Transverse colon (tissue), 4 donors: ENCODE measurements around the gene SLF2. TPM values are rescaled to one million over a fixed set of nuclear protein-coding genes. Genes with fewer than 3 reads are reported as not detected.
"Not testable (repeated sequence)": the region's sequence is repeated elsewhere in the genome, so short reads cannot be mapped to it uniquely, and the experiment has no call there.

Experiments used
- DNase-seq: peaks from one replicate; pipeline ENCODE4 v3.0.0-alpha.2; 2019
- H3K27ac ChIP-seq, 4 donors: fragments of 200-600 bp; sonication (generic); 2 replicates each; pipeline ENCODE4 v1.5.1; 2016 to 2018; ENCODE audit warnings: inconsistent platforms in 4 of 4
- H3K27me3 ChIP-seq: fragments of 200-600 bp; sonication (generic); 2 replicates; pipeline ENCODE4 v1.5.1; 2017; ENCODE audit warnings: inconsistent platforms
- H3K36me3 ChIP-seq, 4 donors: fragments of 200-600 bp; sonication (generic); 2 replicates each; pipeline ENCODE4 v1.5.1; 2017 to 2019; ENCODE audit warnings: inconsistent platforms in 4 of 4
- H3K4me1 ChIP-seq, 4 donors: fragments of 200-600 bp; sonication (generic); 2 replicates each; pipeline ENCODE4 v1.5.1; 2017 to 2020; ENCODE audit warnings: inconsistent platforms in 4 of 4
- H3K4me3 ChIP-seq, 4 donors: fragments of 200-600 bp; sonication (generic); 1 replicate in 1 of 4; 2 replicates in 3 of 4; pipeline versions ENCODE4 v1.5.1 to v1.6.1; 2017 to 2019; ENCODE audit warnings: inconsistent platforms in 4 of 4
- H3K9me3 ChIP-seq, 2 donors: fragments of 200-600 bp; sonication (generic); 2 replicates each; pipeline ENCODE4 v1.5.1; 2017 to 2019; ENCODE audit warnings: inconsistent platforms in 2 of 2
- EP300 ChIP-seq: sonication (generic); formaldehyde crosslinking; IDR thresholded peaks from one replicate; pipeline ENCODE4 v1.6.1; 2017; ENCODE audit warnings: antibody characterized with exemption, low read depth
- POLR2A ChIP-seq: fragments of 450-650 bp; IDR thresholded peaks from one replicate; pipeline ENCODE4 v1.6.1; 2016; ENCODE audit warnings: antibody characterized with exemption, mild to moderate bottlenecking, moderate library complexity
- POLR2AphosphoS5 ChIP-seq, 3 donors: sonication (generic); formaldehyde crosslinking; IDR thresholded peaks; one replicate each; pipeline ENCODE4 v1.6.1; 2016; ENCODE audit warnings: antibody characterized with exemption in 3 of 3
- WGBS, 2 donors: methylation state at CpG; one replicate each; pipeline ENCODE4 v1.1.5; 2018; ENCODE audit warnings: low coverage in 1 of 2; 5-methylcytosine and 5-hydroxymethylcytosine counted together
- in situ Hi-C, 4 donors: fragments of 200-750 bp; cut with MboI; loops; one replicate each; pipeline versions ENCODE4 v1.15.0 to v1.15.1; 2017; ENCODE audit warnings: low sequenced_read_pairs in 3 of 4, low pct_ligation_motif_present in 1 of 4, low pct_unique_long_range_greater_than_20kb in 1 of 4
- intact Hi-C: fragments of 100-400 bp; cut with DNase I; formaldehyde crosslinking; loops from one replicate; pipeline ENCODE4 v1.15.1; 2023; ENCODE audit warnings: low total_unique reads
- total RNA-seq, 4 donors: library from RNA; depleted of rRNA; stranded (reverse); fragments of >200 nt; gene quantifications; one replicate each; pipeline ENCODE4 v1.1.0, GENCODE V29; 2016
- TF ChIP-seq, protein P1 (sequence below), 5 experiments: fragments of 200-600 bp in 3 of 5; fragments of 450-650 bp in 2 of 5; sonication (generic) in 3 of 5; IDR thresholded peaks; 1 replicate in 2 of 5; 2 replicates in 3 of 5; pipeline ENCODE4 v1.5.1; 2016 to 2017; ENCODE audit warnings: antibody characterized with exemption in 5 of 5, inconsistent platforms in 3 of 5, mild to moderate bottlenecking in 2 of 5, moderate library complexity in 1 of 5

Gene SLF2
- total RNA-seq, 4 donors from 2014 or later = 25.4 to 55.1 (median 33.1) TPM

DNA sequence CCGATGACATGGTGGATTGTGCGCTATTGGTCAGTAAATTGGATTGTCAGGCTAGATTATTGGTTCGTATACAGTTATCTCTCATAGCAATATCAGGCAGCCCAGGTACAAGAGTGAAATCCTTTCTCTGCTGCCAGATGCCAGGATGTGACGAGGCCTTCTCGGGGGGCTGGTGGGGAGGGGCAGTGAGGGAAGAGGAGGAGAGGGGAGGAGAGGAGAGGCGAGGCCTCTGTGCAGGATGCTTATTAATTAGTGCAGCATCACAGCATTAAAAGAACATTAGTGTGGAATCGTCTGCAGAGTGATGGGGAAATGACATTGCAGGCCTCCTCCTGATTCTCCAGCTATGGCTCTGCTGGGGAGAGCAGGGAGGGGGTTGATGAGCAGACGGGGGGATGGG, 30.5 kb upstream of the SLF2 start:
- 79 to 82% methylated on average over 6 to 8 of the region's 8 CpGs for WGBS, 2 donors
- no peak overlapping the region for H3K27ac ChIP-seq
- DNase-seq = no peak
- TF ChIP-seq POLR2A (no peak), EP300 (no peak), POLR2AphosphoS5 (IDR thresholded peaks at IDR 0.05) (no peak)
- TF ChIP-seq, protein P1, sequence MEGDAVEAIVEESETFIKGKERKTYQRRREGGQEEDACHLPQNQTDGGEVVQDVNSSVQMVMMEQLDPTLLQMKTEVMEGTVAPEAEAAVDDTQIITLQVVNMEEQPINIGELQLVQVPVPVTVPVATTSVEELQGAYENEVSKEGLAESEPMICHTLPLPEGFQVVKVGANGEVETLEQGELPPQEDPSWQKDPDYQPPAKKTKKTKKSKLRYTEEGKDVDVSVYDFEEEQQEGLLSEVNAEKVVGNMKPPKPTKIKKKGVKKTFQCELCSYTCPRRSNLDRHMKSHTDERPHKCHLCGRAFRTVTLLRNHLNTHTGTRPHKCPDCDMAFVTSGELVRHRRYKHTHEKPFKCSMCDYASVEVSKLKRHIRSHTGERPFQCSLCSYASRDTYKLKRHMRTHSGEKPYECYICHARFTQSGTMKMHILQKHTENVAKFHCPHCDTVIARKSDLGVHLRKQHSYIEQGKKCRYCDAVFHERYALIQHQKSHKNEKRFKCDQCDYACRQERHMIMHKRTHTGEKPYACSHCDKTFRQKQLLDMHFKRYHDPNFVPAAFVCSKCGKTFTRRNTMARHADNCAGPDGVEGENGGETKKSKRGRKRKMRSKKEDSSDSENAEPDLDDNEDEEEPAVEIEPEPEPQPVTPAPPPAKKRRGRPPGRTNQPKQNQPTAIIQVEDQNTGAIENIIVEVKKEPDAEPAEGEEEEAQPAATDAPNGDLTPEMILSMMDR (IDR thresholded peaks at IDR 0.05) = no peak
- no peaks in the 10 kb centered on the region for H3K27me3 ChIP-seq
- no peak overlapping the region for H3K4me3 ChIP-seq
- no peaks in the 10 kb centered on the region for H3K36me3 ChIP-seq
- H3K4me1 ChIP-seq = peaks cover 0 to 5% (median 0%) of the 10 kb centered on the region in 4 donors
- in situ Hi-C loops (no loop called here), intact Hi-C loops (no loop called here)
- H3K9me3 ChIP-seq = no peaks in the 10 kb centered on the region

DNA sequence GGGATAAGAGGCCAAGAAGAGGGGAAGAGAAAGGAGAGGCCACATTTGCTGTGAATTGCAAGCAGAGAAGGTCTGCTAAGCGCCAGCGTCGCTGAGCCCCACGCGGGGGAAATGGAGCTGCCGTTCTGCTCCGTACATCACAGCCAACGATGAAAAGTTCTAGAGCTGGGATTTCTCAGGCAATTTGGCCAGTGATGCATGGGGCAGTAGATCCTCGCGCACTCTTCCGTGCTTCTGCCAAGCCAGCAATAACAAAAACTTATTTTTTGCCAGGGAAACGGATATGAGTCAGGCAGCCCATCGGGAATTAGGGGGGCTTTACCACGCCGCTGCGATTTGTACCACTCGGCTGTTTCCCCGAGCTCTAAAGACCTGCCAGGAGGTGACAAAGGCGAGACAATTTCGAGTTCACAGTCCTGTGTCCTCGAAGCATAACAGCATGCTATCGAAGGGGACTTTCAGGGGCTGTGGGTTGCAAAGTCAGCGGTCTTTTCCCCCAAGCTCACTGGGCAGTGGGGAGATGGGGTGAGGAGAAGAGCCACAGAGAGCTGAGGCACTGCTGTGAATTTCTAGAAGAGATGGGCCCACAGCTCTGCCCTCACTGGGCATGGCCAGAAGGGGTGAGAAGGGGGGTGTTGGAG, 30.0 kb upstream of the SLF2 start:
- TF ChIP-seq POLR2A (no peak), POLR2AphosphoS5 (IDR thresholded peaks at IDR 0.05) (no peak), EP300 (no peak)
- TF ChIP-seq, protein P1 (IDR thresholded peaks at IDR 0.05) = no peak
- intact Hi-C loops (no loop called here), in situ Hi-C loops (no loop called here)
- Histone ChIP-seq H3K36me3 (no peaks in the 10 kb centered on the region), H3K4me1 (peaks cover 0 to 5% (median 0%) of the 10 kb centered on the region in 4 donors), H3K27me3 (no peaks in the 10 kb centered on the region), H3K9me3 (no peaks in the 10 kb centered on the region), H3K4me3 (no peak overlapping the region), H3K27ac (no peak overlapping the region)
- no peak for DNase-seq
- 71 to 76% methylated on average over 5 to 22 of the region's 23 CpGs for WGBS, 2 donors

DNA sequence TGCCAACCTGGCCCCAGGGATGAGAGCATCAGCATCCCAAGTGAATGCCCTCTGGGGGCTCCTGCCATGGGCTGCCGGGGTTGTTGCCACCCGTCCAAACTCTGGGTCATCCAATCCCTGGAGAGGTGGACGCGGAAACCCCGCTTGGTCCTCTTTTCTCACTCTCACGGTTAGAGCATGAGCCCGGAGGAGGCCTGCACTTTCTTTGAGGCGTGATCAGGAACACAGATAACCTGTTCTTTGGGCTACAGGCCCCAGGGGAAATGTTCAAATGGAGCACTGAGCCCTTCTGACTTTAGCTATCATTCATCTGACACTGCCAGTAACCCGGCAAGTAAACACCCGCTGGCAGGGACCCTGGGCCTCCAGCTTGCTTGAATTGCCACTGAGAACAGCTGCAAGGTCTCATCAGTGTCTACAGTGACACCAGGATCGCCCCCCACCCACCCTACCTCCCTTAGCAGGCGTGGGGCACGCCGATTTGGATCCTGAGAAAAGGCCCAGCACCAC, 29.4 kb upstream of the SLF2 start:
- no peaks in the 10 kb centered on the region for H3K4me1 ChIP-seq
- WGBS, 2 donors = 73% methylated on average over 14 of the region's 14 CpGs; no CpG with 5 or more reads in 1 of the 2 donors
- no peak overlapping the region for H3K27ac ChIP-seq
- no peak for DNase-seq
- H3K9me3 ChIP-seq = no peaks in the 10 kb centered on the region
- no peaks in the 10 kb centered on the region for H3K27me3 ChIP-seq
- intact Hi-C loops (no loop called here), in situ Hi-C loops (no loop called here)
- H3K4me3 ChIP-seq = no peak overlapping the region
- no peaks in the 10 kb centered on the region for H3K36me3 ChIP-seq
- TF ChIP-seq, protein P1 (IDR thresholded peaks at IDR 0.05) = no peak
- no peak for TF ChIP-seq EP300
- no peak for TF ChIP-seq POLR2A
- TF ChIP-seq POLR2AphosphoS5 (IDR thresholded peaks at IDR 0.05) = no peak

DNA sequence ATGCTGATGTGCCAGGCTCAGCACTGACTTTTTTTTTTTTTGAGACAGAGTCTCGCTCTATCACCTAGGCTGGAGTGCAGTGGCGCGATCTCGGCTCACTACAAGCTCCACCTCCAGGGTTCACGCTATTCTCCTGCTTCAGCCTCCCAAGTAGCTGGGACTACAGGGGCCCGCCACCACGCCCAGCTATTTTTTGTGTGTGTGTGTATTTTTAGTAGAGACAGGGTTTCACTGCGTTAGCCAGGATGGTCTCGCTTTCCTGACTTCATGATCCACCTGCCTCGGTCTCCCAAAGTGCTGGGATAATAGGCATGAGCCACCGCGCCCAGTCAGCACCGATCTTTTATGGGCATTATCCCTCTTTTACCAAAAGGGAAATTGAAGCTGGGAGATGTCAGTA, 27.2 kb upstream of the SLF2 start:
- H3K9me3 ChIP-seq, H3K27me3 ChIP-seq, H3K4me1 ChIP-seq, H3K36me3 ChIP-seq, DNase-seq, H3K4me3 ChIP-seq, H3K27ac ChIP-seq, intact Hi-C loops, in situ Hi-C loops: not testable (repeated sequence)
- WGBS, 2 donors = 93 to 100% methylated on average over 4 to 13 of the region's 13 CpGs

DNA sequence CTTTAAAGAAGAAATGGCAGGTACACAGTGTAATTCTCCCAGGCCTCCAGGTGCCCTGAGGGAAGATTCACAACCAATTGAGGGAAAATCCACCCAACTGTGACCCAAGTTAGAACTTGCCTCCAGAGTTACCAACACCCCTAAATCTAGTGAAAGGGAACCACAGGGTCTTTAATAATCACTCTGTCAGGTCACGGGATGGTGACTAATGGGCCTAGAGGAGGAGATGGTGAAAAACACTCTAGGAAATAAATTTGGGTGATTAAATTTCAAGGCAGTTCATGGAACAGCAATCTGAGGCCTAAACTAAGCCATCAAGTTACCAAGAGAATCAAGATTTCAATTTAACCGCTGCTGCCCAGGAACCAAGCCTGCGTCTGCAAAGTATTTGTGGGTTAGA, 26.7 kb upstream of the SLF2 start:
- no peak for DNase-seq
- 95 to 100% methylated on average over 1 to 3 of the region's 3 CpGs for WGBS, 2 donors
- Histone ChIP-seq H3K27ac (peak overlapping the region in 1 of 4 donors; percentile 13), H3K36me3 (no peaks in the 10 kb centered on the region), H3K9me3 (no peaks in the 10 kb centered on the region), H3K4me3 (no peak overlapping the region), H3K27me3 (peaks cover 2% of the 10 kb centered on the region), H3K4me1 (no peaks in the 10 kb centered on the region)
- in situ Hi-C loops = no loop called here
- intact Hi-C loops = no loop called here
- TF ChIP-seq POLR2AphosphoS5 (IDR thresholded peaks at IDR 0.05) (no peak), POLR2A (no peak), EP300 (no peak)
- TF ChIP-seq, protein P1 (IDR thresholded peaks at IDR 0.05) = no peak
